Hypothalamus (tissue), 51 donors: Measurements from ENCODE around the gene LRP1B.

ENCODE experiments used
- DNase-seq, 51 donors: peaks; one replicate each; lab custom pipeline; 2025; lab: John Stamatoyannopoulos, UW

LRP1B gene

GRCh38 chr2:141529659-141530058, 601.2 kb downstream of the LRP1B start:
- no peak for DNase-seq

- no peak for DNase-seq
Measured at GRCh38 chr2:141528990-141529389, 601.8 kb downstream of the LRP1B start.

GRCh38 chr2:141526760-141527159, 604.1 kb downstream of the LRP1B start:
- no peak for DNase-seq

- DNase-seq: no peak
Measured at GRCh38 chr2:141524777-141525176, 606.0 kb downstream of the LRP1B start.

- DNase-seq: no peak
Measured at GRCh38 chr2:141523199-141523598, 607.6 kb downstream of the LRP1B start.

GRCh38 chr2:141522702-141523101, 608.1 kb downstream of the LRP1B start:
- DNase-seq: no peak

- DNase-seq: peak in 1 of 51 donors; percentile 3
Measured at GRCh38 chr2:141522048-141522447, 608.8 kb downstream of the LRP1B start.

GRCh38 chr2:141519906-141520305, 610.9 kb downstream of the LRP1B start:
- DNase-seq: peak in 5 of 51 donors; percentile 3 to 31 (median 5)

GRCh38 chr2:141517852-141518421, 612.9 kb downstream of the LRP1B start:
- DNase-seq: no peak

- DNase-seq: no peak
Measured at GRCh38 chr2:141517180-141517851, 613.5 kb downstream of the LRP1B start.

- DNase-seq: no peak
Measured at GRCh38 chr2:141515931-141516330, 614.9 kb downstream of the LRP1B start.

- no peak for DNase-seq
Measured at GRCh38 chr2:141513853-141514252, 617.0 kb downstream of the LRP1B start.

- DNase-seq: peak in 19 of 51 donors; percentile 2 to 55 (median 31)
Measured at GRCh38 chr2:141508806-141509595, 621.8 kb downstream of the LRP1B start.

GRCh38 chr2:141508086-141508752, 622.6 kb downstream of the LRP1B start:
- DNase-seq: no peak

GRCh38 chr2:141506135-141506534, 624.7 kb downstream of the LRP1B start:
- no peak for DNase-seq

GRCh38 chr2:141501752-141502151, 629.1 kb downstream of the LRP1B start:
- DNase-seq: no peak

- DNase-seq: no peak
Measured at GRCh38 chr2:141499123-141499522, 631.7 kb downstream of the LRP1B start.

- DNase-seq: no peak
Measured at GRCh38 chr2:141498561-141498960, 632.3 kb downstream of the LRP1B start.

- DNase-seq: no peak
Measured at GRCh38 chr2:141497272-141497671, 633.5 kb downstream of the LRP1B start.

- no peak for DNase-seq
Measured at GRCh38 chr2:141496810-141497209, 634.0 kb downstream of the LRP1B start.

- DNase-seq: no peak
Measured at GRCh38 chr2:141493936-141494335, 636.9 kb downstream of the LRP1B start.
